Upper lobe of right lung (tissue), 1 donor: Measurements from ENCODE around the gene NMRK1. TPM values are rescaled to one million over a fixed set of nuclear protein-coding genes. Genes with fewer than 3 reads are reported as not detected.

ENCODE experiments used
- ATAC-seq: fragments of 200-7000 bp; cut with Tn5 transposase; one replicate; pipeline ENCODE4 v1.9.1; 2020; ENCODE audit warnings: mild to moderate bottlenecking, moderate library complexity
- DNase-seq: peaks from one replicate; pipeline ENCODE4 v3.0.0-alpha.2; 2020
- H3K27ac ChIP-seq: fragments of 200-600 bp; one replicate; pipeline ENCODE4 v1.8.0; 2022
- H3K27me3 ChIP-seq: fragments of 200-600 bp; one replicate; pipeline ENCODE4 v1.8.0; 2022; ENCODE audit warnings: mild to moderate bottlenecking
- H3K36me3 ChIP-seq: fragments of 200-600 bp; one replicate; pipeline ENCODE4 v1.8.0; 2022
- H3K4me1 ChIP-seq: fragments of 200-600 bp; one replicate; pipeline ENCODE4 v1.8.0; 2022
- H3K4me3 ChIP-seq: fragments of 200-600 bp; one replicate; pipeline ENCODE4 v1.8.0; 2022; ENCODE audit warnings: mild to moderate bottlenecking
- H3K9me3 ChIP-seq: fragments of 200-600 bp; one replicate; pipeline ENCODE4 v1.8.0; 2022
- CTCF ChIP-seq: fragments of 200-600 bp; IDR thresholded peaks from one replicate; pipeline ENCODE4 v1.8.0; 2022; ENCODE audit warnings: antibody characterized with exemption
- intact Hi-C: fragments of 100-400 bp; cut with DNase I; formaldehyde crosslinking; loops from one replicate; pipeline ENCODE4 v1.11.0; 2022
- total RNA-seq: library from RNA; stranded (reverse); fragmentation: NEBNext Ultra II Directional; extraction: Animal tissue kit (Norgen Biotek cat#: 25700); gene quantifications from one replicate; pipeline ENCODE4 v1.2.1, GENCODE V29; 2021
- donor health status: DM: no; HTN: yes; CAD: no; lungs with severe emphysema.

The NMRK1 gene
- total RNA-seq, 1 donor from 2014 or later = 40.4 TPM

DNA sequence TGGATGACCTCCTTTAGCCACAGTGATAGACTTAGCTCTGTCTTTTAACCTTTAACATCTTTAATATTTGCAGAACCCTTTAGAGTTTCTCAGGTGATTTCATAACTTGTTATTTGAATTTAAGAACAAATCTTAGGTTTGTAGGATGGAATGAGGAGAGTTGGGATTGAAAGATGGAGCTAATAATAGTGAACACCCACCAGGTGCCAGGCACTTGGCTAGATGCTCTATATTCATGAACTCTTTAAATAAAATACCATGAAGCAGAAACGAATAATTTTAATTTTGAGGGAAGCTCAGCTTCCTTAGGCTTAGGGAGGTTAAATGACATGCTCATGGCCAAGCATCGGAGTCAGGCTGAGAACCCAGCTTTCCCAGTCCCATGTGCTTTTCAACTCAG lies 40.4 kb downstream of the NMRK1 start:
- Histone ChIP-seq H3K27ac (no peak overlapping the region), H3K36me3 (no peaks in the 10 kb centered on the region), H3K4me1 (no peaks in the 10 kb centered on the region), H3K27me3 (no peaks in the 10 kb centered on the region), H3K4me3 (no peak overlapping the region), H3K9me3 (no peaks in the 10 kb centered on the region)
- intact Hi-C loops = no loop called here
- no peak for ATAC-seq
- no peak for TF ChIP-seq CTCF
- DNase-seq = no peak

DNA sequence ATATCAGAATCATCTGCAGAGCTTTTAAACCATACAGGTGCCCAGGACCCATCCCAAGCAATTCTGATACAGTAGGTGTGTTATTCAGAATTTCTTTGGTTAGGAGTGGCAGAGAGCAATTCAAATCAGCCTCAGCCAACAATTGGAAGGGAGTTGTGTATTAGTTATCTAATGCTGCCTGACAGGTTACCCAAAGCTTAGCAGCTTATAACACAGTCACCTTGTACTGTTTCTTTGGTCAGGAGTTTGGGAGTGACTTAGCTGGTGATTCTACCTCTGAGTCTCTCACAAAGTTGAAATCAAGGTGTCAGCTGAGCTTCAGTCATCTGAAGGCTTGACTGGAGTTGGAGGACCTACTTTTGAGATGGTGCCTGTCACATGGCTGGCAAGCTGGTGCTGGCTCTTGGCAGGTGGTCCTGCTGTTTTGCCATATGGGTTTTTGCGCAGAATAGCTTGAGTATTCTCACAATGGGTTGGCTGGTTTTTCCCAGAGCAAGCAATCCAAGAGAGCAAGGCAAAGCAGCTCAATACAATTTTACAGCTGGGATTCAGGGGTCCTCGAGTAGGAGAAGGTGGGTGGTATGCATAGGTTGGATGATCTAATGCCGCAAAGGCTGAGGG lies 41.1 kb downstream of the NMRK1 start:
- no peak for DNase-seq
- TF ChIP-seq CTCF = no peak
- no peaks in the 10 kb centered on the region for H3K9me3 ChIP-seq
- ATAC-seq = no peak
- H3K36me3 ChIP-seq = no peaks in the 10 kb centered on the region
- no peaks in the 10 kb centered on the region for H3K4me1 ChIP-seq
- no peaks in the 10 kb centered on the region for H3K27me3 ChIP-seq
- H3K4me3 ChIP-seq = no peak overlapping the region
- no peak overlapping the region for H3K27ac ChIP-seq
- intact Hi-C loops = no loop called here

- H3K27ac ChIP-seq = no peak overlapping the region
- H3K4me1 ChIP-seq = no peaks in the 10 kb centered on the region
- no peaks in the 10 kb centered on the region for H3K27me3 ChIP-seq
- no peak for ATAC-seq
- H3K4me3 ChIP-seq = no peak overlapping the region
- no peaks in the 10 kb centered on the region for H3K36me3 ChIP-seq
- TF ChIP-seq CTCF = no peak
- DNase-seq = no peak
- intact Hi-C loops = no loop called here
- H3K9me3 ChIP-seq = no peaks in the 10 kb centered on the region
Observed at GRCh38 chr9:75041041-75041440, 46.9 kb downstream of the NMRK1 start.

DNA sequence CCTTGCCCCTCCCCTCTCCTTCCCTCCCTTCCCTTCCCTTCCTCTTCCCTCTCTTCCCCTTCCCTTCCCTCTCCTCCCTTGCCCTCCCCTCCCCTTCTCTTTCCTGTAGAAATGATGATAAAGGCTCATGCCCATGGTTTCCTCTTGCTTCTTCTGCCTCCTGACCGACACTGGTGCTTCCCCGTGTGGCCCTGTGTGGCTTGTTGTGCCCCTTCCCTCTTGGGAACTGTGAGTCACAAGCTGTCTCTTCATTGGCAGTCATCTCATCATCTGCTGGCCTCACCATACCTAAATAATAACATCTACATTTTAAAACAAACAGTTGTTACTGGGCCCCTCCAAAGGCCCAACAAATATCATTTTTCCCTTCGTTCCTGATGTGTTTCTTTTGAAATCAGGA lies 48.2 kb downstream of the NMRK1 start:
- H3K27ac ChIP-seq = no peak overlapping the region
- no peak for TF ChIP-seq CTCF
- H3K9me3 ChIP-seq = no peaks in the 10 kb centered on the region
- H3K36me3 ChIP-seq = no peaks in the 10 kb centered on the region
- H3K4me3 ChIP-seq = no peak overlapping the region
- H3K27me3 ChIP-seq = no peaks in the 10 kb centered on the region
- no peaks in the 10 kb centered on the region for H3K4me1 ChIP-seq
- DNase-seq (no peak), ATAC-seq (no peak)
- intact Hi-C loops = no loop called here

- Histone ChIP-seq H3K36me3 (no peaks in the 10 kb centered on the region), H3K27me3 (no peaks in the 10 kb centered on the region), H3K4me3 (no peak overlapping the region), H3K27ac (no peak overlapping the region), H3K4me1 (no peaks in the 10 kb centered on the region), H3K9me3 (no peaks in the 10 kb centered on the region)
- DNase-seq (no peak), ATAC-seq (no peak)
- no peak for TF ChIP-seq CTCF
- intact Hi-C loops = no loop called here
Observed at GRCh38 chr9:75039009-75039408, 48.9 kb downstream of the NMRK1 start.

- intact Hi-C loops = no loop called here
- no peak for DNase-seq
- Histone ChIP-seq H3K27me3 (no peaks in the 10 kb centered on the region), H3K4me3 (no peak overlapping the region), H3K4me1 (no peaks in the 10 kb centered on the region), H3K27ac (no peak overlapping the region), H3K36me3 (no peaks in the 10 kb centered on the region), H3K9me3 (no peaks in the 10 kb centered on the region)
- ATAC-seq = no peak
- no peak for TF ChIP-seq CTCF
Observed at GRCh38 chr9:75036793-75037192, 51.2 kb downstream of the NMRK1 start.
